Sigmoid colon (tissue), 4 donors: ENCODE results near the gene CCL7.

Source experiments
- EP300 ChIP-seq, 4 donors: sonication (generic); formaldehyde crosslinking; IDR thresholded peaks; one replicate each; pipeline ENCODE4 v1.6.1; 2017; ENCODE audit warnings: antibody characterized with exemption in 4 of 4
- POLR2A ChIP-seq, 2 donors: fragments of 450-650 bp; IDR thresholded peaks; one replicate each; pipeline ENCODE4 v1.6.1; 2016; ENCODE audit warnings: antibody characterized with exemption in 2 of 2, mild to moderate bottlenecking in 2 of 2, moderate library complexity in 2 of 2
- POLR2AphosphoS5 ChIP-seq, 4 donors: sonication (generic); formaldehyde crosslinking; IDR thresholded peaks; one replicate each; pipeline ENCODE4 v1.6.1; 2017; ENCODE audit warnings: antibody characterized with exemption in 4 of 4
- TF ChIP-seq, protein P1 (sequence below), 4 experiments: fragments of 450-650 bp in 3 of 4; fragments of 200-600 bp in 1 of 4; IDR thresholded peaks; one replicate each; pipeline ENCODE4 v1.5.1; 2016 to 2019; ENCODE audit warnings: antibody characterized with exemption in 4 of 4, mild to moderate bottlenecking in 3 of 4, moderate library complexity in 2 of 4

DNA sequence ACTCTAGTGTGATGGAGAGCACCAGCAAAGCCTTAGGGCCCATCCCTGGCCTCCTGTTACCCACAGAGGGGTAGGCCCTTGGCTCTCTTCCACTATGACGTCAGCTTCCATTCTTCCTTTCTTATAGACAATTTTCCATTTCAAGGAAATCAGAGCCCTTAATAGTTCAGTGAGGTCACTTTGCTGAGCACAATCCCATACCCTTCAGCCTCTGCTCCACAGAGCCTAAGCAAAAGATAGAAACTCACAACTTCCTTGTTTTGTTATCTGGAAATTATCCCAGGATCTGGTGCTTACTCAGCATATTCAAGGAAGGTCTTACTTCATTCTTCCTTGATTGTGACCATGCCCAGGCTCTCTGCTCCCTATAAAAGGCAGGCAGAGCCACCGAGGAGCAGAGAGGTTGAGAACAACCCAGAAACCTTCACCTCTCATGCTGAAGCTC lies 49.0 kb downstream of the CCL7 start, which contains the start of gene CCL8:
- TF ChIP-seq POLR2A (IDR thresholded peaks at IDR 0.05) = no peak
- TF ChIP-seq POLR2AphosphoS5 (IDR thresholded peaks at IDR 0.05) = no peak
- TF ChIP-seq, protein P1, sequence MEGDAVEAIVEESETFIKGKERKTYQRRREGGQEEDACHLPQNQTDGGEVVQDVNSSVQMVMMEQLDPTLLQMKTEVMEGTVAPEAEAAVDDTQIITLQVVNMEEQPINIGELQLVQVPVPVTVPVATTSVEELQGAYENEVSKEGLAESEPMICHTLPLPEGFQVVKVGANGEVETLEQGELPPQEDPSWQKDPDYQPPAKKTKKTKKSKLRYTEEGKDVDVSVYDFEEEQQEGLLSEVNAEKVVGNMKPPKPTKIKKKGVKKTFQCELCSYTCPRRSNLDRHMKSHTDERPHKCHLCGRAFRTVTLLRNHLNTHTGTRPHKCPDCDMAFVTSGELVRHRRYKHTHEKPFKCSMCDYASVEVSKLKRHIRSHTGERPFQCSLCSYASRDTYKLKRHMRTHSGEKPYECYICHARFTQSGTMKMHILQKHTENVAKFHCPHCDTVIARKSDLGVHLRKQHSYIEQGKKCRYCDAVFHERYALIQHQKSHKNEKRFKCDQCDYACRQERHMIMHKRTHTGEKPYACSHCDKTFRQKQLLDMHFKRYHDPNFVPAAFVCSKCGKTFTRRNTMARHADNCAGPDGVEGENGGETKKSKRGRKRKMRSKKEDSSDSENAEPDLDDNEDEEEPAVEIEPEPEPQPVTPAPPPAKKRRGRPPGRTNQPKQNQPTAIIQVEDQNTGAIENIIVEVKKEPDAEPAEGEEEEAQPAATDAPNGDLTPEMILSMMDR (IDR thresholded peaks at IDR 0.05) = no peak
- TF ChIP-seq EP300 (IDR thresholded peaks at IDR 0.05) = no peak
